RKO (cell line): Measurements from ENCODE around the gene ARHGAP5.
A peak's percentile ranks its signal among the peaks of the same experiment; 100 is the strongest.

Source experiments
- DNase-seq: peaks from one replicate; pipeline ENCODE4 v3.0.0-alpha.2; 2016; ENCODE audit warnings: low spot score

ARHGAP5 gene

GRCh38 chr14:32077081-32078022, at the start of gene ARHGAP5:
ARHGAP5 (plus strand) TSS chr14:32077304; CDS start chr14:32090670, 13,366 bp downstream.
- no peak for DNase-seq

GRCh38 chr14:32028599-32028998, 48.5 kb upstream of the ARHGAP5 start:
- no peak for DNase-seq

- DNase-seq: no peak
Measured at GRCh38 chr14:32033543-32033942, 43.6 kb upstream of the ARHGAP5 start.

- no peak for DNase-seq
Measured at GRCh38 chr14:32038876-32039275, 38.2 kb upstream of the ARHGAP5 start.

- no peak for DNase-seq
Measured at GRCh38 chr14:32039401-32040030, 37.6 kb upstream of the ARHGAP5 start.

- no peak for DNase-seq
Measured at GRCh38 chr14:32043624-32044023, 33.5 kb upstream of the ARHGAP5 start.

- DNase-seq: no peak
Measured at GRCh38 chr14:32044454-32044853, 32.6 kb upstream of the ARHGAP5 start.

- DNase-seq: no peak
Measured at GRCh38 chr14:32047791-32048190, 29.3 kb upstream of the ARHGAP5 start.

GRCh38 chr14:32049361-32050088, 27.6 kb upstream of the ARHGAP5 start:
- no peak for DNase-seq

- DNase-seq: no peak
Measured at GRCh38 chr14:32050878-32051277, 26.2 kb upstream of the ARHGAP5 start.

GRCh38 chr14:32054536-32054935, 22.6 kb upstream of the ARHGAP5 start:
- DNase-seq: no peak

GRCh38 chr14:32055175-32055574, 21.9 kb upstream of the ARHGAP5 start:
- no peak for DNase-seq

GRCh38 chr14:32059702-32060101, 17.4 kb upstream of the ARHGAP5 start:
- DNase-seq: no peak

GRCh38 chr14:32064931-32065330, 12.2 kb upstream of the ARHGAP5 start:
- DNase-seq: no peak

GRCh38 chr14:32068708-32069107, 8.4 kb upstream of the ARHGAP5 start:
- DNase-seq: no peak

GRCh38 chr14:32070282-32070681, 6.8 kb upstream of the ARHGAP5 start:
- DNase-seq: no peak

GRCh38 chr14:32072676-32073075, 4.4 kb upstream of the ARHGAP5 start:
- DNase-seq: no peak

GRCh38 chr14:32073537-32074189, 3.4 kb upstream of the ARHGAP5 start:
- DNase-seq: peak; percentile 87

GRCh38 chr14:32074887-32075572, 2.1 kb upstream of the ARHGAP5 start:
- peak; percentile 27 for DNase-seq

- DNase-seq: peak; percentile 40
Measured at GRCh38 chr14:32075672-32076277, 1.3 kb upstream of the ARHGAP5 start.
